PFSK-1 (cell line): ENCODE data around the gene JKAMP.

Experiments used
- FOXP2 ChIP-seq: optimal IDR thresholded peaks from 2 replicates; pipeline ENCODE3; 2011; ENCODE audit warnings: borderline replicate concordance, control low read depth, inconsistent platforms; ENCODE audit not compliant: insufficient read depth; ENCODE audit errors: extremely low read length, extremely low read depth
- POLR2AphosphoS5 ChIP-seq: IDR thresholded peaks from 2 replicates; pipeline ENCODE4 v1.6.1; 2012; ENCODE audit warnings: low read depth, mild to moderate bottlenecking, control low read depth, low read length, moderate library complexity
- SIN3A ChIP-seq: IDR thresholded peaks from 2 replicates; pipeline ENCODE4 v1.6.1; 2012; ENCODE audit warnings: mild to moderate bottlenecking, low read length, moderate library complexity, borderline replicate concordance; ENCODE audit not compliant: insufficient read depth
- TAF1 ChIP-seq: IDR thresholded peaks from 2 replicates; pipeline ENCODE4 v1.6.1; 2012; ENCODE audit warnings: low read length, control low read depth, borderline replicate concordance; ENCODE audit not compliant: insufficient read depth

- TF ChIP-seq SIN3A: no peak
- no peak for TF ChIP-seq POLR2AphosphoS5
- TF ChIP-seq TAF1: no peak
- no peak for TF ChIP-seq FOXP2
Measured at GRCh38 chr14:59481407-59481806, 2.9 kb upstream of the JKAMP start.
